Occipital lobe (tissue), 2 donors: ENCODE data around the gene AKAP5. TPM values are rescaled to one million over a fixed set of nuclear protein-coding genes. Genes with fewer than 3 reads are reported as not detected.
"Not testable (repeated sequence)": the region's sequence is repeated elsewhere in the genome, so short reads cannot be mapped to it uniquely, and the experiment has no call there.

ENCODE experiments used
- DNase-seq: peaks from one replicate; lab custom pipeline; 2025; lab: John Stamatoyannopoulos, UW
- total RNA-seq: library from RNA; depleted of rRNA; stranded (reverse); fragments of >200 nt; gene quantifications from one replicate; pipeline ENCODE4 v1.2.3, GENCODE V29; 2014

The AKAP5 gene
- total RNA-seq, 1 donor from 2014 or later = 31.7 TPM

GRCh38 chr14:64502456-64502855 lies 37.2 kb downstream of the AKAP5 start:
- no peak for DNase-seq

- no peak for DNase-seq
Observed at GRCh38 chr14:64502887-64503433, 37.7 kb downstream of the AKAP5 start.

GRCh38 chr14:64503434-64504309 lies 38.4 kb downstream of the AKAP5 start, which contains the start of gene ZBTB25:
ZBTB25 (minus strand) TSS chr14:64503838; CDS start chr14:64490533, 13,305 bp downstream.
- peak; percentile 89 for DNase-seq

- DNase-seq = peak; percentile 85
Observed at GRCh38 chr14:64504310-64504896, 39.1 kb downstream of the AKAP5 start, which contains the start of gene ZBTB1. ZBTB1 (plus strand) TSS chr14:64504770; CDS start chr14:64521505, 16,735 bp downstream.

- DNase-seq = peak; percentile 73
Observed at GRCh38 chr14:64504897-64505794, 39.8 kb downstream of the AKAP5 start.

GRCh38 chr14:64506721-64507120 lies 41.4 kb downstream of the AKAP5 start:
- DNase-seq = no peak

GRCh38 chr14:64507376-64508156 lies 42.3 kb downstream of the AKAP5 start:
- DNase-seq = no peak

GRCh38 chr14:64508215-64508776 lies 43.0 kb downstream of the AKAP5 start:
- no peak for DNase-seq

GRCh38 chr14:64509036-64509435 lies 43.7 kb downstream of the AKAP5 start:
- no peak for DNase-seq

- peak; percentile 28 for DNase-seq
Observed at GRCh38 chr14:64510825-64511671, 45.7 kb downstream of the AKAP5 start.

GRCh38 chr14:64513271-64513670 lies 48.0 kb downstream of the AKAP5 start:
- DNase-seq = no peak

- no peak for DNase-seq
Observed at GRCh38 chr14:64515053-64515452, 49.8 kb downstream of the AKAP5 start.

GRCh38 chr14:64516969-64517368 lies 51.7 kb downstream of the AKAP5 start:
- no peak for DNase-seq

- DNase-seq = not testable (repeated sequence)
Observed at GRCh38 chr14:64517667-64518066, 52.4 kb downstream of the AKAP5 start.

- no peak for DNase-seq
Observed at GRCh38 chr14:64518229-64518628, 52.9 kb downstream of the AKAP5 start.

- no peak for DNase-seq
Observed at GRCh38 chr14:64520699-64521098, 55.4 kb downstream of the AKAP5 start.

- no peak for DNase-seq
Observed at GRCh38 chr14:64522591-64523355, 57.5 kb downstream of the AKAP5 start.
